Stomach (tissue), 4 donors: ENCODE measurements around the gene NPTX2.

Experiments used
- EP300 ChIP-seq: sonication (generic); formaldehyde crosslinking; IDR thresholded peaks from one replicate; pipeline ENCODE4 v1.6.1; 2017; ENCODE audit warnings: antibody characterized with exemption
- POLR2A ChIP-seq, 4 donors: fragments of 450-650 bp; IDR thresholded peaks; one replicate each; pipeline ENCODE4 v1.6.1; 2016; ENCODE audit warnings: antibody characterized with exemption in 4 of 4, control low read depth in 2 of 4, mild to moderate bottlenecking in 1 of 4, moderate library complexity in 1 of 4
- POLR2AphosphoS5 ChIP-seq, 3 donors: sonication (generic); formaldehyde crosslinking; IDR thresholded peaks; one replicate each; pipeline ENCODE4 v1.6.1; 2016; ENCODE audit warnings: antibody characterized with exemption in 3 of 3
- TF ChIP-seq, protein P1 (sequence below), 7 experiments: fragments of 450-650 bp in 4 of 7; fragments of 200-600 bp in 3 of 7; sonication (generic) in 3 of 7; IDR thresholded peaks; one replicate each; pipeline ENCODE4 v1.5.1; 2016 to 2019; ENCODE audit warnings: antibody characterized with exemption in 7 of 7, control low read depth in 2 of 7, mild to moderate bottlenecking in 1 of 7

DNA sequence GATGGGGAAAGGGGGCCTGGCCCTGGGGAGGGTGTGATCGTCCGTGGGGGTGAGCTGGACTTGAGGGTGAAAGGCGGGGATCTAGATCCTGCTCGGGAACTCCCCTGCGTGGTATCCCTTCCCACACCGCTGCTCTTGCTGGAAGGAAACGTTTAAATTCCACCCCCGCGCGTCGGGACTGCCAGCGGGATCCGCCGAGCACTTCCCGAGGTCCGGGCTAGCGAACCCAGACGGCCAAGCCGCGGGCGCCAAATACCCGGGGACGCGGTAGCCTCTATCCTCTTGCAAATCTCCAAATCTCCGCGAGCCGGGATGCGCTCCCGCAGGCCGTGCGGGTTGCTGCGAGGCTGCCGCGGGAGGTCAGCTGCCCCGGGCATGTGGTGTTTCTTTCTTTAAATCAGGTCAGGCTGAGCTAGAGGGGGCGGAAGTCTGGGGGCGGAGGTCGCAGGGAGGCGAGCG is 904 bp downstream of the NPTX2 start:
- TF ChIP-seq, protein P1, sequence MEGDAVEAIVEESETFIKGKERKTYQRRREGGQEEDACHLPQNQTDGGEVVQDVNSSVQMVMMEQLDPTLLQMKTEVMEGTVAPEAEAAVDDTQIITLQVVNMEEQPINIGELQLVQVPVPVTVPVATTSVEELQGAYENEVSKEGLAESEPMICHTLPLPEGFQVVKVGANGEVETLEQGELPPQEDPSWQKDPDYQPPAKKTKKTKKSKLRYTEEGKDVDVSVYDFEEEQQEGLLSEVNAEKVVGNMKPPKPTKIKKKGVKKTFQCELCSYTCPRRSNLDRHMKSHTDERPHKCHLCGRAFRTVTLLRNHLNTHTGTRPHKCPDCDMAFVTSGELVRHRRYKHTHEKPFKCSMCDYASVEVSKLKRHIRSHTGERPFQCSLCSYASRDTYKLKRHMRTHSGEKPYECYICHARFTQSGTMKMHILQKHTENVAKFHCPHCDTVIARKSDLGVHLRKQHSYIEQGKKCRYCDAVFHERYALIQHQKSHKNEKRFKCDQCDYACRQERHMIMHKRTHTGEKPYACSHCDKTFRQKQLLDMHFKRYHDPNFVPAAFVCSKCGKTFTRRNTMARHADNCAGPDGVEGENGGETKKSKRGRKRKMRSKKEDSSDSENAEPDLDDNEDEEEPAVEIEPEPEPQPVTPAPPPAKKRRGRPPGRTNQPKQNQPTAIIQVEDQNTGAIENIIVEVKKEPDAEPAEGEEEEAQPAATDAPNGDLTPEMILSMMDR (IDR thresholded peaks at IDR 0.05) = no peak
- TF ChIP-seq POLR2A (IDR thresholded peaks at IDR 0.05) = no peak
- TF ChIP-seq EP300 = no peak
- TF ChIP-seq POLR2AphosphoS5 (IDR thresholded peaks at IDR 0.05) = no peak
